Measurements from ENCODE around the gene MCUB.
A peak's percentile ranks its signal among the peaks of the same experiment; 100 is the strongest.

MCUB gene

GRCh38 chr4:109611045-109611646, 51.1 kb downstream of the MCUB start:
- Mint-ChIP-seq H3K36me3 (ENCODE audit: low read depth) (peaks cover 25% of the 10 kb centered on the region), H3K27ac (no peak overlapping the region), H3K4me1 (peaks cover 13% of the 10 kb centered on the region), H3K27me3 (ENCODE audit: low read depth, poor library complexity) (peaks cover 3% of the 10 kb centered on the region), H3K4me3 (no peak overlapping the region), H3K9me3 (peaks cover 51% of the 10 kb centered on the region)
- DNase-seq, result no peak
- no peak for TF ChIP-seq CTCF (IDR thresholded peaks at IDR 0.05)

GRCh38 chr4:109614015-109614414, 54.0 kb downstream of the MCUB start:
- Mint-ChIP-seq H3K27me3 (ENCODE audit: low read depth, poor library complexity) (peaks cover 1% of the 10 kb centered on the region), H3K4me3 (no peak overlapping the region), H3K27ac (no peak overlapping the region), H3K36me3 (ENCODE audit: low read depth) (peaks cover 8% of the 10 kb centered on the region), H3K4me1 (peaks cover 37% of the 10 kb centered on the region), H3K9me3 (peaks cover 23% of the 10 kb centered on the region)
- DNase-seq, result no peak
- TF ChIP-seq CTCF (IDR thresholded peaks at IDR 0.05), result no peak

- H3K4me3 Mint-ChIP-seq, result no peak overlapping the region
- peaks cover 2% of the 10 kb centered on the region for H3K27me3 Mint-ChIP-seq (ENCODE audit: low read depth, poor library complexity)
- no peak for TF ChIP-seq CTCF (IDR thresholded peaks at IDR 0.05)
- H3K9me3 Mint-ChIP-seq, result peaks cover 19% of the 10 kb centered on the region
- no peak overlapping the region for H3K27ac Mint-ChIP-seq
- peaks cover 37% of the 10 kb centered on the region for H3K4me1 Mint-ChIP-seq
- peaks cover 5% of the 10 kb centered on the region for H3K36me3 Mint-ChIP-seq (ENCODE audit: low read depth)
- DNase-seq, result no peak
Measured at GRCh38 chr4:109614466-109614865, 54.4 kb downstream of the MCUB start.

GRCh38 chr4:109615742-109616141, 55.7 kb downstream of the MCUB start:
- H3K9me3 Mint-ChIP-seq, result peaks cover 9% of the 10 kb centered on the region
- TF ChIP-seq CTCF (IDR thresholded peaks at IDR 0.05), result no peak
- H3K27me3 Mint-ChIP-seq (ENCODE audit: low read depth, poor library complexity), result peaks cover 2% of the 10 kb centered on the region
- DNase-seq, result no peak
- H3K36me3 Mint-ChIP-seq (ENCODE audit: low read depth), result no peaks in the 10 kb centered on the region
- peaks cover 37% of the 10 kb centered on the region for H3K4me1 Mint-ChIP-seq
- no peak overlapping the region for H3K4me3 Mint-ChIP-seq
- H3K27ac Mint-ChIP-seq, result no peak overlapping the region

- no peak for TF ChIP-seq CTCF (IDR thresholded peaks at IDR 0.05)
- H3K9me3 Mint-ChIP-seq, result peaks cover 7% of the 10 kb centered on the region
- no peaks in the 10 kb centered on the region for H3K36me3 Mint-ChIP-seq (ENCODE audit: low read depth)
- no peak for DNase-seq
- peaks cover 37% of the 10 kb centered on the region for H3K4me1 Mint-ChIP-seq
- no peak overlapping the region for H3K4me3 Mint-ChIP-seq
- peak overlapping the region; percentile 13 for H3K27ac Mint-ChIP-seq
- peaks cover 2% of the 10 kb centered on the region for H3K27me3 Mint-ChIP-seq (ENCODE audit: low read depth, poor library complexity)
Measured at GRCh38 chr4:109616243-109616642, 56.2 kb downstream of the MCUB start.

GRCh38 chr4:109622626-109623025, 62.6 kb downstream of the MCUB start:
- no peak for DNase-seq
- Mint-ChIP-seq H3K9me3 (no peaks in the 10 kb centered on the region), H3K27me3 (ENCODE audit: low read depth, poor library complexity) (peaks cover 2% of the 10 kb centered on the region), H3K4me1 (peaks cover 9% of the 10 kb centered on the region), H3K27ac (no peak overlapping the region), H3K36me3 (ENCODE audit: low read depth) (no peaks in the 10 kb centered on the region), H3K4me3 (no peak overlapping the region)
- TF ChIP-seq CTCF (IDR thresholded peaks at IDR 0.05), result no peak

All from nephron progenitor cell (in vitro differentiated cells).